ENCODE measurements around the gene PANX3. TPM values are rescaled to one million over a fixed set of nuclear protein-coding genes. Genes with fewer than 3 reads are reported as not detected.

The PANX3 gene
- total RNA-seq, 1 experiment from 2014 or later, result not detected

GRCh38 chr11:124639186-124639585 lies 28.0 kb downstream of the PANX3 start:
- ChIA-PET CTCF (no interaction called here), POLR2A (ENCODE audit: unreplicated experiment) (interaction anchor here (0.5 kb wide), 1 partner anchor 12 kb away, joined by 3 read pairs; no protein-coding TSS in a partner anchor)
- no peak overlapping the region for H3K9ac ChIP-seq (ENCODE audit: low read length)
- H3K9me3 ChIP-seq (ENCODE audit: low read length), result no peaks in the 10 kb centered on the region
- no peak overlapping the region for H3K4me2 ChIP-seq (ENCODE audit: low read length)
- H3K79me2 ChIP-seq (ENCODE audit: low read length), result no peaks in the 10 kb centered on the region
- ATAC-seq (no peak), DNase-seq (no peak)
- no TSS peak for BruUV-seq (replicated peaks)
- no peak overlapping the region for H2AFZ ChIP-seq (ENCODE audit: low read length)
- no peaks in the 10 kb centered on the region for H3K27me3 ChIP-seq (ENCODE audit: low read length)
- H3F3A ChIP-seq (ENCODE audit: low read length, unreplicated experiment), result no peaks in the 10 kb centered on the region
- H3K4me3 ChIP-seq (ENCODE audit: low read length), result no peak overlapping the region
- H3K36me3 ChIP-seq (ENCODE audit: low read depth, low read length), result peaks cover 41% of the 10 kb centered on the region; the same call in 1 of the 2 replicates
- H3K4me1 ChIP-seq (ENCODE audit: insufficient read depth, low read length), result 0 out of 2 replicates have a peak, but pooled peaks cover 5% of the 10 kb centered on the region
- TF ChIP-seq EZH2 (IDR thresholded peaks at IDR 0.05; ENCODE audit: low read length, unreplicated experiment) (no peak), CTCF (conservative IDR thresholded peaks at IDR 0.05; ENCODE audit: low read depth, low read length) (no peak), EZH2phosphoT487 (IDR thresholded peaks at IDR 0.05; ENCODE audit: borderline replicate concordance, low read length) (no peak)
- intact Hi-C loops (cut with micrococcal nuclease), result no loop called here
- H3K27ac ChIP-seq (ENCODE audit: low read length), result no peak overlapping the region
- no peaks in the 10 kb centered on the region for H4K20me1 ChIP-seq (ENCODE audit: low read length)
- no peaks in the 10 kb centered on the region for H3K9me2 ChIP-seq (replicated peaks; ENCODE audit: low read length)

DNA sequence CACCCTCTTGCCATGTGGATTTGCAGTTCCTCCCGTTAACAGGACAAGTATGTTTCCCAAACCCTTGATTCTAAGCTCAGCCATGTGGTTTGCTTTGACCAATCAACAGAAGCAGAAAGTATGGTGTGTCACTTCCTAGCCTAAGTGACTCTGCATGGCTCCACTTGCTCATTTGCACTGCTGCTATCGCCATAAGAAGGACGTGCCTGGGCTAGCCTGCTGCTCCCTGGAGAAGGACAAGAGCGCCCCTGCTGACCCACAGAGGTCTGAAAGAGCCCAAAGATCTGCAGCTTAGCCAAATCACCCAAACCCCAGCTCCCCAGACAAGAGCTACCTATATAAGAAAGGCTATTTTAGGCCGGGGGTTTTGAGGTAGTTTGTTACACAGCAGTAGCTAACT lies 29.4 kb downstream of the PANX3 start:
- DNase-seq (no peak), ATAC-seq (no peak)
- no peak overlapping the region for H3K4me2 ChIP-seq (ENCODE audit: low read length)
- H3K4me1 ChIP-seq (ENCODE audit: insufficient read depth, low read length), result peaks cover 9% of the 10 kb centered on the region; the same call in 1 of the 2 replicates
- no peak overlapping the region for H2AFZ ChIP-seq (ENCODE audit: low read length)
- H3K79me2 ChIP-seq (ENCODE audit: low read length), result no peaks in the 10 kb centered on the region
- no peak overlapping the region for H3K27ac ChIP-seq (ENCODE audit: low read length)
- H4K20me1 ChIP-seq (ENCODE audit: low read length), result no peaks in the 10 kb centered on the region
- TF ChIP-seq EZH2phosphoT487 (IDR thresholded peaks at IDR 0.05; ENCODE audit: borderline replicate concordance, low read length) (no peak), EZH2 (IDR thresholded peaks at IDR 0.05; ENCODE audit: low read length, unreplicated experiment) (no peak), CTCF (conservative IDR thresholded peaks at IDR 0.05; ENCODE audit: low read depth, low read length) (no peak; the same call in 1 of the 2 replicates)
- CTCF ChIA-PET, result no interaction called here
- POLR2A ChIA-PET (ENCODE audit: unreplicated experiment), result interaction anchor here (0.6 kb wide), 1 partner anchor 112 kb away, joined by 3 read pairs; no protein-coding TSS in a partner anchor
- H3K27me3 ChIP-seq (ENCODE audit: low read length), result no peaks in the 10 kb centered on the region
- no peak overlapping the region for H3K4me3 ChIP-seq (ENCODE audit: low read length)
- intact Hi-C loops (cut with micrococcal nuclease), result no loop called here
- H3F3A ChIP-seq (ENCODE audit: low read length, unreplicated experiment), result no peaks in the 10 kb centered on the region
- H3K9ac ChIP-seq (ENCODE audit: low read length), result no peak overlapping the region
- H3K36me3 ChIP-seq (ENCODE audit: low read depth, low read length), result peaks cover 32% of the 10 kb centered on the region; the same call in 1 of the 2 replicates
- H3K9me2 ChIP-seq (replicated peaks; ENCODE audit: low read length), result no peaks in the 10 kb centered on the region
- H3K9me3 ChIP-seq (ENCODE audit: low read length), result no peaks in the 10 kb centered on the region
- BruUV-seq (replicated peaks), result no TSS peak

DNA sequence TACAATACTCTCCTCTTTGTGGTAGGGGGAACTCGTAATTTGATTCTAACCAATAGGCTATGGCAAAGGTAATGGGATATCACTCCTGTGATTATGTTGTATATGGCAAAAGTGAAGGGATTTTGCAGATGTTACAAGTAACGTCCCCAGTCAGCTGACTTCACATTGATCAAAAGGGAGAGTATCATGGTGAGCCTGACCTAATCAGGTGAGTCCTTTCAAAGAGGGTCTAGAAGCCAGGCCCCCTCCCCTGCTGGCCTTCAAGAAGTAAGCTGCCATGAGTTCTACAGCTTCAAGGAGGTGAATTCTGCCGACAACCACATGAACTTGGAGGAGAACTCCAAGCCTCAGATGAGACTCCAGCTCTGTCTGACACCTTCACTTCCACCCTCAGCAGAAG lies 31.4 kb downstream of the PANX3 start:
- no peak for DNase-seq
- no peaks in the 10 kb centered on the region for H3K27me3 ChIP-seq (ENCODE audit: low read length)
- no peak overlapping the region for H3K27ac ChIP-seq (ENCODE audit: low read length)
- no peaks in the 10 kb centered on the region for H3K9me3 ChIP-seq (ENCODE audit: low read length)
- H3K4me1 ChIP-seq (ENCODE audit: insufficient read depth, low read length), result peaks cover 9% of the 10 kb centered on the region; the same call in 1 of the 2 replicates
- TF ChIP-seq EZH2phosphoT487 (IDR thresholded peaks at IDR 0.05; ENCODE audit: borderline replicate concordance, low read length) (no peak), CTCF (conservative IDR thresholded peaks at IDR 0.05; ENCODE audit: low read depth, low read length) (no peak), EZH2 (IDR thresholded peaks at IDR 0.05; ENCODE audit: low read length, unreplicated experiment) (no peak)
- CTCF ChIA-PET, result no interaction called here
- no TSS peak for BruUV-seq (replicated peaks)
- no peak overlapping the region for H3K4me2 ChIP-seq (ENCODE audit: low read length)
- peaks cover 21% of the 10 kb centered on the region; the same call in 1 of the 2 replicates for H3K36me3 ChIP-seq (ENCODE audit: low read depth, low read length)
- no peaks in the 10 kb centered on the region for H4K20me1 ChIP-seq (ENCODE audit: low read length)
- intact Hi-C loops (cut with micrococcal nuclease), result no loop called here
- H3K9ac ChIP-seq (ENCODE audit: low read length), result no peak overlapping the region
- no peak overlapping the region for H2AFZ ChIP-seq (ENCODE audit: low read length)
- no peak for ATAC-seq
- no peaks in the 10 kb centered on the region for H3K79me2 ChIP-seq (ENCODE audit: low read length)
- no peaks in the 10 kb centered on the region for H3K9me2 ChIP-seq (replicated peaks; ENCODE audit: low read length)
- no peak overlapping the region for H3K4me3 ChIP-seq (ENCODE audit: low read length)
- no peaks in the 10 kb centered on the region for H3F3A ChIP-seq (ENCODE audit: low read length, unreplicated experiment)
- POLR2A ChIA-PET (ENCODE audit: unreplicated experiment), result interaction anchor here (0.5 kb wide), 1 partner anchor 31 kb away, joined by 4 read pairs; the partner anchor contains the start of genes SIAE and SPA17
